ENCODE results near the gene PHACTR1. TPM values are rescaled to one million over a fixed set of nuclear protein-coding genes. Genes with fewer than 3 reads are reported as not detected.

Gene PHACTR1
- total and polyA plus RNA-seq, 2 of the 4 experiments (the other 2 are of a cell fraction) = not detected

DNA sequence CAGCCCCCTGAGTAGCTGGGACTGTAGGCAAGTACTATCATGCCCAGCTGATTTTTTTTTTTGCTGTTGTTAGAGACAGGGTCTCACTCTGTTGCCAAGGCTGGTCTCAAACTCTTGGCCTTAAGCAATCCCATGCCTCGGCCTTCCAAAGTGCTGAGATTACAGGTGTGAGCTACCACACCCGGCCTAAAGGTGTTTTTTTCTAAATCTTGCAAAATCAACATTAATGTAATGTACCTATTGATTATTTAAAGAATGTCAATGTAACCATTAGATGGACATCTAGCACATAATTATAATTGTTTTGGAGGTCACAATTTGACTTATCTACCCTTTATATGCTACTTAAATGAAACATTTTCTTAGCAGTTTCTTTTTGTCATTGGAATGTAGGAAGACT lies 126.1 kb downstream of the PHACTR1 start:
- Histone ChIP-seq H3K27ac (ENCODE audit: insufficient read depth, low read length) (no peak overlapping the region), H3K4ac (ENCODE audit: low read depth, low read length) (no peak overlapping the region), H3K18ac (ENCODE audit: low read depth, low read length) (no peak overlapping the region), H2BK20ac (ENCODE audit: low read depth, low read length) (no peak overlapping the region), H3K9ac (ENCODE audit: low read depth, low read length) (no peak overlapping the region), H2AK5ac (ENCODE audit: low read depth, low read length) (no peak overlapping the region), H3K27me3 (ENCODE audit: control insufficient read depth, insufficient read depth, low read length) (no peaks in the 10 kb centered on the region), H3K56ac (ENCODE audit: extremely low read depth, insufficient read depth, low read length) (no peak overlapping the region), H2BK15ac (ENCODE audit: low read depth, low read length) (no peak overlapping the region), H3K79me1 (ENCODE audit: low read depth in 1 of 2, low read length in 2 of 2) (no peaks in the 10 kb centered on the region), H3K9me3 (ENCODE audit: control insufficient read depth, insufficient read depth, low read length) (peaks cover 7% of the 10 kb centered on the region), H4K20me1 (ENCODE audit: insufficient read depth, low read length) (no peaks in the 10 kb centered on the region), H4K8ac (ENCODE audit: low read depth in 2 of 2, low read length in 2 of 2) (no peak overlapping the region), H3K23ac (ENCODE audit: low read depth, low read length) (no peak overlapping the region), H3K4me2 (ENCODE audit: low read depth, low read length) (no peak overlapping the region), H3K9me1 (ENCODE audit: insufficient read depth, low read length) (no peaks in the 10 kb centered on the region), H2BK120ac (ENCODE audit: low read depth, low read length) (no peak overlapping the region), H3K14ac (replicated peaks; ENCODE audit: low read depth, low read length) (no peak overlapping the region), H4K91ac (ENCODE audit: insufficient read depth, low read depth, low read length) (no peak overlapping the region), H2AK9ac (replicated peaks; ENCODE audit: low read depth, low read length, poor library complexity) (no peak overlapping the region), H3K4me1 (ENCODE audit: control insufficient read depth, insufficient read depth, low read length) (no peaks in the 10 kb centered on the region), H4K5ac (ENCODE audit: low read depth, low read length) (no peak overlapping the region), H2AFZ (replicated peaks; ENCODE audit: low read length, poor library complexity) (no peak overlapping the region), H2BK5ac (ENCODE audit: low read depth, low read length, poor library complexity, severe bottlenecking) (no peak overlapping the region), H3K4me3 (ENCODE audit: insufficient read depth, low read depth, low read length) (no peak overlapping the region), H3K36me3 (ENCODE audit: control insufficient read depth, insufficient read depth, low read length) (no peaks in the 10 kb centered on the region)
- ChIA-PET CTCF (no interaction called here), POLR2A (ENCODE audit: unreplicated experiment) (no interaction called here)
- in situ Hi-C loops (cut with MboI; ENCODE audit: low sequenced_read_pairs) (no loop called here), intact Hi-C loops (cut with micrococcal nuclease) (no loop called here), dilution Hi-C loops (cut with HindIII; ENCODE audit: low sequenced_read_pairs, unreplicated experiment) (no loop called here)
- DNase-seq = no peak
- no CpG with 5 or more reads among the region's 2 CpGs for WGBS, 2 experiments (ENCODE audit: extremely low coverage in 2 of 2, insufficient read length in 1 of 2)
- no TSS peak for BruUV-seq (replicated peaks)
- TF ChIP-seq, protein P1, sequence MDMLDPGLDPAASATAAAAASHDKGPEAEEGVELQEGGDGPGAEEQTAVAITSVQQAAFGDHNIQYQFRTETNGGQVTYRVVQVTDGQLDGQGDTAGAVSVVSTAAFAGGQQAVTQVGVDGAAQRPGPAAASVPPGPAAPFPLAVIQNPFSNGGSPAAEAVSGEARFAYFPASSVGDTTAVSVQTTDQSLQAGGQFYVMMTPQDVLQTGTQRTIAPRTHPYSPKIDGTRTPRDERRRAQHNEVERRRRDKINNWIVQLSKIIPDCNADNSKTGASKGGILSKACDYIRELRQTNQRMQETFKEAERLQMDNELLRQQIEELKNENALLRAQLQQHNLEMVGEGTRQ (IDR thresholded peaks at IDR 0.05; ENCODE audit: low read depth, low read length) = no peak
- TF ChIP-seq FOS (IDR thresholded peaks at IDR 0.05; ENCODE audit: low read depth, low read length) (no peak), RCOR1 (IDR thresholded peaks at IDR 0.05; ENCODE audit: insufficient replicate concordance, low read length) (no peak), SMC3 (IDR thresholded peaks at IDR 0.05; ENCODE audit: low read depth, low read length) (no peak), MXI1 (IDR thresholded peaks at IDR 0.05; ENCODE audit: borderline replicate concordance, low read depth, low read length) (no peak), POLR2A (IDR thresholded peaks at IDR 0.05; ENCODE audit: low read depth, low read length) (no peak), CHD1 (IDR thresholded peaks at IDR 0.05; ENCODE audit: low read depth, low read length) (no peak), MAFK (IDR thresholded peaks at IDR 0.05; ENCODE audit: low read depth, low read length) (no peak)
- TF ChIP-seq, protein P2, sequence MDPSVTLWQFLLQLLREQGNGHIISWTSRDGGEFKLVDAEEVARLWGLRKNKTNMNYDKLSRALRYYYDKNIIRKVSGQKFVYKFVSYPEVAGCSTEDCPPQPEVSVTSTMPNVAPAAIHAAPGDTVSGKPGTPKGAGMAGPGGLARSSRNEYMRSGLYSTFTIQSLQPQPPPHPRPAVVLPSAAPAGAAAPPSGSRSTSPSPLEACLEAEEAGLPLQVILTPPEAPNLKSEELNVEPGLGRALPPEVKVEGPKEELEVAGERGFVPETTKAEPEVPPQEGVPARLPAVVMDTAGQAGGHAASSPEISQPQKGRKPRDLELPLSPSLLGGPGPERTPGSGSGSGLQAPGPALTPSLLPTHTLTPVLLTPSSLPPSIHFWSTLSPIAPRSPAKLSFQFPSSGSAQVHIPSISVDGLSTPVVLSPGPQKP (IDR thresholded peaks at IDR 0.05; ENCODE audit: borderline replicate concordance, low read depth, low read length) = no peak
- no peak for ATAC-seq (ENCODE audit: low read depth)
